ENCODE data around the gene SERTAD3.
"Not testable (repeated sequence)": the region's sequence is repeated elsewhere in the genome, so short reads cannot be mapped to it uniquely, and the experiment has no call there.

The SERTAD3 gene

DNA sequence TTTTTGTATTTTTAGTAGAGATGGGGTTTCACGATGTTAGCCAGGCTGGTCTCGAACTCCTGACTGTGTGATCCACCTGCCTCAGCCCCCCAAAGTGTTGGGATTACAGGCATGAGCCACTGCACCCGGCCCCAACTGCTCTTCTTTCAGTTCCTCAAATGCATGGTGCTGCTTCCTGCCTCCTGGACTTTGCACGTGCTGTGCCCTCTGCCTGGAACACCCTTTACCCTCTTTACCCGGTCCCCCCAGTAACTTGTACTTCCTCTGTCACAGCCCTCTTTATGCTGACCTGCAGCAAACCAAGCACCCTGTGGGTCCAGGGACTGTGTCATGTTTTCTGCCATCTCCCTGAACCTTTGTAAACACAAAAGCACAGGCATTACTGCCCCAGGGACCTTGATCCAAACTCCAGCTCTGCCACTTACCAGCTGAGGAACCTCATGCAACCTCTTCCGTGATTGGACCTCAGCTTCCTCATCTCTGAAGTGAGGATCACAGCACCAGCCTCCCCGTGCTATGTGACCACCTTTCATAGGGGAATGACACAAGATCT is 17.6 kb upstream of the SERTAD3 start:
- Mint-ChIP-seq H3K4me1 (peaks cover 19% of the 10 kb centered on the region), H3K36me3 (ENCODE audit: low read depth) (no peaks in the 10 kb centered on the region), H3K4me3 (no peak overlapping the region), H3K27ac (no peak overlapping the region), H3K9me3 (no peaks in the 10 kb centered on the region), H3K27me3 (ENCODE audit: low read depth) (peaks cover 16% of the 10 kb centered on the region)
- TF ChIP-seq, protein P1, sequence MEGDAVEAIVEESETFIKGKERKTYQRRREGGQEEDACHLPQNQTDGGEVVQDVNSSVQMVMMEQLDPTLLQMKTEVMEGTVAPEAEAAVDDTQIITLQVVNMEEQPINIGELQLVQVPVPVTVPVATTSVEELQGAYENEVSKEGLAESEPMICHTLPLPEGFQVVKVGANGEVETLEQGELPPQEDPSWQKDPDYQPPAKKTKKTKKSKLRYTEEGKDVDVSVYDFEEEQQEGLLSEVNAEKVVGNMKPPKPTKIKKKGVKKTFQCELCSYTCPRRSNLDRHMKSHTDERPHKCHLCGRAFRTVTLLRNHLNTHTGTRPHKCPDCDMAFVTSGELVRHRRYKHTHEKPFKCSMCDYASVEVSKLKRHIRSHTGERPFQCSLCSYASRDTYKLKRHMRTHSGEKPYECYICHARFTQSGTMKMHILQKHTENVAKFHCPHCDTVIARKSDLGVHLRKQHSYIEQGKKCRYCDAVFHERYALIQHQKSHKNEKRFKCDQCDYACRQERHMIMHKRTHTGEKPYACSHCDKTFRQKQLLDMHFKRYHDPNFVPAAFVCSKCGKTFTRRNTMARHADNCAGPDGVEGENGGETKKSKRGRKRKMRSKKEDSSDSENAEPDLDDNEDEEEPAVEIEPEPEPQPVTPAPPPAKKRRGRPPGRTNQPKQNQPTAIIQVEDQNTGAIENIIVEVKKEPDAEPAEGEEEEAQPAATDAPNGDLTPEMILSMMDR (IDR thresholded peaks at IDR 0.05; ENCODE audit: unreplicated experiment in 3 of 3), result no peak

DNA sequence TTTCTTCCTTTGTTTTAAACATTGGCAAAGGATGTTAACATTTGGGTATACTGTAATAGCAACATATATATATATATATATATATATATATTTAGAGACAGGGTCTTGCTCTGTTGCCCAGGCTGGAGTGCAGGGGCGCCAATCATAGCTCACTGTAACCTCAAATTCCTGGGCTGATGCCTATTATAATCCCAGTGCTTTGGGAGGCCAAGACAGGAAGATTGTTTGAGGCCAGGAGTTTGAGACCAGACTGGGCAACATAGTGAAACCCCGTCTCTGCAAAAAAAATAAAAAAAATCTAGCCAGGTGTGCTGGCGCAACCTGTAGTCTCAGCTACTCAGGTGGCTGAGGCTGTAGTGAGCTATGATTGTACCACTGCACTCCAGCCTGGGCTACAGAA is 16.1 kb upstream of the SERTAD3 start:
- TF ChIP-seq, protein P1 (IDR thresholded peaks at IDR 0.05; ENCODE audit: unreplicated experiment in 3 of 3), result no peak
- peaks cover 3% of the 10 kb centered on the region for H3K27me3 Mint-ChIP-seq (ENCODE audit: low read depth)
- no peaks in the 10 kb centered on the region for H3K9me3 Mint-ChIP-seq
- H3K36me3 Mint-ChIP-seq (ENCODE audit: low read depth), result no peaks in the 10 kb centered on the region
- H3K4me1 Mint-ChIP-seq, result peaks cover 3% of the 10 kb centered on the region
- no peak overlapping the region for H3K27ac Mint-ChIP-seq
- H3K4me3 Mint-ChIP-seq, result no peak overlapping the region

DNA sequence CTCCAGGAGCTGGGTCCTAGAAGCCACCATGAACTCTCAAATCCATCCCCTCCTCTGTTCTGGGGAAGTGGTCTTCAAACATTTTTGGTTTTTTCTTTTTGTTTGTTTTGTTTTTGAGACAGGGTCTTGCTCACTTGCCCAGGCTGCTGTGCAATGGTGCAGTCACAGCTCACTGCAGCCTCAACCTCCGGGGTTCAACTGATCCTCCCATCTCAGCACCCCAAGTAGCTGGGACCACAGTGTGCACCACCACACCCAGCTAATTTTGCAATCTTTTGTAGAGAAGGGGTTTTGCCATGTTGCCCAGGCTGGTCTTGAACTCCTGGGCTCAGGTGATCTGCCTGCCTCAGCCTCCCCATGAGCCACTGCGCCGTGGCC is 14.5 kb upstream of the SERTAD3 start:
- Mint-ChIP-seq H3K27me3 (ENCODE audit: low read depth) (peaks cover 3% of the 10 kb centered on the region), H3K27ac (no peak overlapping the region), H3K4me1 (no peaks in the 10 kb centered on the region), H3K9me3 (no peaks in the 10 kb centered on the region), H3K36me3 (ENCODE audit: low read depth) (no peaks in the 10 kb centered on the region), H3K4me3 (no peak overlapping the region)
- TF ChIP-seq, protein P1 (IDR thresholded peaks at IDR 0.05; ENCODE audit: unreplicated experiment in 3 of 3), result no peak

DNA sequence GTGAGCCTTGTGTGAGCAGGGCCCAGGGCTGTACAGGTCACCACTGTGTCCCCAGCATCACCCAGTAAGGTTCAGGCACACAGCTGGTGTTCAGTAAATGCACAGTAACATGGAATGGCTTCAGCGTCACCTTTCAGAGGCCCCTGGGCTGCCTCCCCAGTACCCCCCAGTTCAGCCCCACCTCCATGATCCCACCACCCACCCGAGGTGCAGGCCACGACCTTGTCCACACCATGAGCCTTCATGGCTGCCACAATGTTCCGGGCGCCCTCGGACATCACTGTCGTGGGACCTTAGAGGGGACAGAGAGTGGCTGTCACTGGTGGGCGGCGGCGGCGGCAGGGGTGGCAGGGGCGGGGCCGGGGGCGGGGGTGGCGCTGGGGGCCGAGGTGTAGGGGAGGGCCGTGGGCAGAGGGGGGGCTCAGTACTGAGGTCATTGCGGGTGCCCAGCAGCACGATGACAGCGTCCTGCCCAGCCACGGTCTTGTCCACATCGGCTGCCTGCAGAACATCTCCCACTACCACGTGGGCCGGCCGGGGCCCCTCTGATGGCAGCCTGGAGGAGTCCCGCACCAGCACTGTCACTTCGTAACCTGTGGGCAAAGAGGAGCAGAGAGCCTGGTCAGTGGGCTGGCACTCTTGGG is 13.9 kb upstream of the SERTAD3 start:
- no peak overlapping the region for H3K27ac Mint-ChIP-seq
- TF ChIP-seq, protein P1 (IDR thresholded peaks at IDR 0.05; ENCODE audit: unreplicated experiment in 3 of 3), result no peak
- H3K27me3 Mint-ChIP-seq (ENCODE audit: low read depth), result peaks cover 3% of the 10 kb centered on the region
- H3K4me3 Mint-ChIP-seq, result no peak overlapping the region
- no peaks in the 10 kb centered on the region for H3K36me3 Mint-ChIP-seq (ENCODE audit: low read depth)
- no peaks in the 10 kb centered on the region for H3K4me1 Mint-ChIP-seq
- no peaks in the 10 kb centered on the region for H3K9me3 Mint-ChIP-seq

DNA sequence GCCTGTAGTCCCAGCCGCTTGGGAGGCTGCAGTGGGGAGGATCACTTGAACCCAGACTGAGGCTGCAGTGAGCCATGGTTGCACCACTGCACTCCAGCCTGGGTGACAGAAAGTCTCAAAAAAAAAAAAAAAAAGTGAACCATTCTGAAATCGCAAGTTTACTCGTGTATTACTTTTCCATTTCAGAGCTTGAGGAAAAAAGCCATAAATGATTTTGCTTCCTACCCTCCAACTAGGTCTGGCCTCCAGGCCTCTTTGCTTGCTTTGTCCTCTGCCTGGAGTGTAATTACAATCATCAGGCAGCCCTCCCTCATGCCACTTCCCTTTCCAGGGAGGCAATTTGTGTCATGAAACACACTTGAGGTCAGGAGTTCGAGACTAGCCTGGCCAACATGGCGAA is 12.9 kb upstream of the SERTAD3 start:
- no peak overlapping the region for H3K4me3 Mint-ChIP-seq
- H3K27me3 Mint-ChIP-seq (ENCODE audit: low read depth), result peaks cover 3% of the 10 kb centered on the region
- H3K27ac Mint-ChIP-seq, result no peak overlapping the region
- no peaks in the 10 kb centered on the region for H3K4me1 Mint-ChIP-seq
- TF ChIP-seq, protein P1 (IDR thresholded peaks at IDR 0.05; ENCODE audit: unreplicated experiment in 3 of 3), result no peak
- H3K9me3 Mint-ChIP-seq, result no peaks in the 10 kb centered on the region
- no peaks in the 10 kb centered on the region for H3K36me3 Mint-ChIP-seq (ENCODE audit: low read depth)

DNA sequence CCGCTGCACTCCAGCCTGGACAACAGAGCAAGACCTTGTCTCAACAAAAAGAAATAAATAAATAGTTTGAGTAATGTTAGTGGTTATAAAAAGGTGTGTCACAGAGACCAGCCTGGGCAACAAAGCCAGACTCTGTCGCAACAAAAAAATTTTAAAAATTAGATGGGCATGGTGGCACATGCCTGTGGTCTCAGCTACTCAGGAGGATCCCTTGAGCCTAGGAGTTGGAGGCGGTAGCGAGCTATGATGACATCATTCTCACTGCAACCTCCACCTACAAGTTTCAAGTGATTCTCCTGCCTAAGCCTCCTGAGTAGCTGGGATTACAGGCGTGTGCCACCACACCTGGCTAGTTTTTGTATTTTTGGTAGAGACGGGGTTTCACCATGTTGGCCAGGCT is 9.8 kb upstream of the SERTAD3 start:
- not testable (repeated sequence) for H3K9me3 Mint-ChIP-seq; H3K4me1 Mint-ChIP-seq; H3K27me3 Mint-ChIP-seq (ENCODE audit: low read depth); H3K27ac Mint-ChIP-seq; H3K36me3 Mint-ChIP-seq (ENCODE audit: low read depth); H3K4me3 Mint-ChIP-seq
